Measurements from ENCODE around the gene ADRA2B.

DNA sequence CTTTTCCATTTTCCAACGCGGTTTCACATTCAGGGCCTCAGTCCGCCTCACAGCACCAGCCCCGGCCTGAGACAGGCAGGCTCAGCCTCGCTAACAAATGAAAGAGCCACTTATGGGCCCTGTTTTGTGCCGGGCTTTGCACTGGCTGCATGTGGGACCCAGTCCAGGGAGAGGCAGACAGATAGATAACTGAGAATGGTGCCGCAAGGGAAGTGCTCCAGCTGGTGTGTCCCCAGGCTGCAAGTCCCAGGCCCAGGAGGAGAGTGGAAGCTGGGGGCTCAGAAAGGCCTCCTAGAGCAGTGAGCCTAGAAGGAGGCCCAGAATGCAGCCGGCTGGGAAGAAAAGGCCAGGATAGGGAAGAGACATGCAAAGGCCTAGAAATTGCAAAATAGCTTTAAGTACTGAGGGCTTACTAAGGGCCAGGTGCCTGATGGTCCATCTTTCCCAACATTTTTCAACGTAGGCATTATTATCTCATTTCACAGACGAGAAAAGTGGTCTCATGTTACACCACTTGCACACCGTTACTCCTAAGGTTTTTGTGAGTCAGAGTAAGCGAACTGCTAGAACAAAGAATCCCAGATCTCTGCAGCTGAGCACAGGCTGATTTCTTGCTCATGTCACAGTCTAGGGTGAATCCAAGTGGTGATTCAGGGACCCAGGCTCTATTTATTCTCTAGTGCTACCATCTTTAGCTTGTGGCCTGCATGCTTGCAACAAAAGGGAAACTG, 26.0 kb downstream of the ADRA2B start:
- TF ChIP-seq, protein P1, sequence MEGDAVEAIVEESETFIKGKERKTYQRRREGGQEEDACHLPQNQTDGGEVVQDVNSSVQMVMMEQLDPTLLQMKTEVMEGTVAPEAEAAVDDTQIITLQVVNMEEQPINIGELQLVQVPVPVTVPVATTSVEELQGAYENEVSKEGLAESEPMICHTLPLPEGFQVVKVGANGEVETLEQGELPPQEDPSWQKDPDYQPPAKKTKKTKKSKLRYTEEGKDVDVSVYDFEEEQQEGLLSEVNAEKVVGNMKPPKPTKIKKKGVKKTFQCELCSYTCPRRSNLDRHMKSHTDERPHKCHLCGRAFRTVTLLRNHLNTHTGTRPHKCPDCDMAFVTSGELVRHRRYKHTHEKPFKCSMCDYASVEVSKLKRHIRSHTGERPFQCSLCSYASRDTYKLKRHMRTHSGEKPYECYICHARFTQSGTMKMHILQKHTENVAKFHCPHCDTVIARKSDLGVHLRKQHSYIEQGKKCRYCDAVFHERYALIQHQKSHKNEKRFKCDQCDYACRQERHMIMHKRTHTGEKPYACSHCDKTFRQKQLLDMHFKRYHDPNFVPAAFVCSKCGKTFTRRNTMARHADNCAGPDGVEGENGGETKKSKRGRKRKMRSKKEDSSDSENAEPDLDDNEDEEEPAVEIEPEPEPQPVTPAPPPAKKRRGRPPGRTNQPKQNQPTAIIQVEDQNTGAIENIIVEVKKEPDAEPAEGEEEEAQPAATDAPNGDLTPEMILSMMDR (IDR thresholded peaks at IDR 0.05), result no peak
- no peak for TF ChIP-seq POLR2AphosphoS5 (IDR thresholded peaks at IDR 0.05; ENCODE audit: insufficient read depth in 1 of 2, low read depth in 1 of 2)
- TF ChIP-seq POLR2A (IDR thresholded peaks at IDR 0.05), result no peak
